Endothelial cell of umbilical vein (primary cell): ENCODE data around the gene ECPAS. TPM values are rescaled to one million over a fixed set of nuclear protein-coding genes. Genes with fewer than 3 reads are reported as not detected.

ENCODE experiments used
- BruUV-seq: library from RNA; stranded (reverse); fragments of 400-500 nt; replicated peaks from 2 replicates; lab custom pipeline; 2021; lab: Mats Ljungman, UMichigan
- CTCF ChIA-PET: fragments of 300-600, 350-600 bp; sonication (Branson Sonifier 250); formaldehyde crosslinking; loops from one replicate; lab custom pipeline; 2021; ENCODE audit warnings: antibody characterized with exemption, inconsistent platforms; lab: Charles Lee
- POLR2A ChIA-PET: fragments of 300-600, 350-600 bp; sonication (Branson Sonifier 250); formaldehyde crosslinking; loops from one replicate; lab custom pipeline; 2021; ENCODE audit warnings: antibody characterized with exemption, inconsistent platforms; lab: Charles Lee
- DNase-seq: peaks from one replicate; pipeline ENCODE4 v3.0.0-alpha.2; 2011; ENCODE audit warnings: low read depth, low spot score
- FAIRE-seq: peaks from 2 replicates; lab custom pipeline; 2011; peaks lifted over from hg19 to GRCh38; lab: Jason Lieb, UNC
- H2AFZ ChIP-seq: 2 replicates; pipeline ENCODE4 v1.6.0; 2012; ENCODE audit warnings: low read depth, low read length, control low read depth, inconsistent platforms
- H3K27ac ChIP-seq: 2 replicates; pipeline ENCODE4 v1.5.1; 2011; ENCODE audit warnings: low read depth, mild to moderate bottlenecking, control low read depth, low read length, moderate library complexity; ENCODE audit not compliant: insufficient read depth
- H3K27me3 ChIP-seq, 2 experiments: 2 replicates each; pipeline versions ENCODE4 v1.6.0 to v1.6.1; 2011; ENCODE audit warnings: low read length in 2 of 2, mixed read lengths in 1 of 2; ENCODE audit not compliant: control insufficient read depth in 2 of 2, insufficient read depth in 2 of 2
- H3K36me3 ChIP-seq, 2 experiments: 2 replicates in 1 of 2; 3 replicates in 1 of 2; pipeline ENCODE4 v1.5.1; 2011; ENCODE audit warnings: low read length in 2 of 2, mild to moderate bottlenecking in 1 of 2, moderate library complexity in 1 of 2; ENCODE audit not compliant: control insufficient read depth in 2 of 2, insufficient read depth in 2 of 2; ENCODE audit errors: extremely low read depth in 1 of 2
- H3K4me1 ChIP-seq: 3 replicates; pipeline ENCODE4 v1.5.1; 2011; ENCODE audit warnings: mild to moderate bottlenecking, low read length; ENCODE audit not compliant: control insufficient read depth, insufficient read depth; ENCODE audit errors: extremely low read depth
- H3K4me2 ChIP-seq: 2 replicates; pipeline ENCODE4 v1.6.1; 2011; ENCODE audit warnings: low read length, control low read depth, mixed read lengths; ENCODE audit not compliant: insufficient read depth
- H3K4me3 ChIP-seq, 3 experiments: fragments of 200-600 bp in 1 of 3; sonication (generic), shearing (Covaris generic) in 1 of 3; replicated peaks in 1 of 3; 2 replicates each; pipeline ENCODE4 v1.5.1; 2011 to 2016; ENCODE audit warnings: control low read depth in 3 of 3, low read length in 3 of 3, mild to moderate bottlenecking in 2 of 3, inconsistent platforms in 1 of 3, low read depth in 1 of 3, moderate library complexity in 1 of 3; ENCODE audit not compliant: insufficient read depth in 1 of 3
- H3K79me2 ChIP-seq: 2 replicates; pipeline ENCODE4 v1.6.0; 2012; ENCODE audit warnings: low read length, inconsistent platforms; ENCODE audit not compliant: control insufficient read depth, insufficient read depth
- H3K9ac ChIP-seq: replicated peaks from 2 replicates; pipeline ENCODE3; 2011; ENCODE audit warnings: low read length, control low read depth; ENCODE audit not compliant: insufficient read depth; ENCODE audit errors: extremely low read depth
- H3K9me1 ChIP-seq: replicated peaks from 3 replicates; pipeline ENCODE4 v1.6.0; 2011; ENCODE audit warnings: mild to moderate bottlenecking, low read length; ENCODE audit not compliant: control insufficient read depth, insufficient read depth; ENCODE audit errors: extremely low read depth
- H3K9me3 ChIP-seq: replicated peaks from 2 replicates; pipeline ENCODE4 v1.5.1; 2012; ENCODE audit warnings: low read length, inconsistent platforms; ENCODE audit not compliant: control insufficient read depth, insufficient read depth
- H4K20me1 ChIP-seq: replicated peaks from 2 replicates; pipeline ENCODE3; 2011; ENCODE audit warnings: mild to moderate bottlenecking, low read length; ENCODE audit not compliant: control insufficient read depth, insufficient read depth; ENCODE audit errors: extremely low read depth
- EZH2 ChIP-seq: IDR thresholded peaks from 2 replicates; pipeline ENCODE4 v1.6.1; 2012; ENCODE audit warnings: borderline replicate concordance, low read depth, mild to moderate bottlenecking, moderate library complexity, low read length, inconsistent platforms; ENCODE audit not compliant: severe bottlenecking
- FOS ChIP-seq: IDR thresholded peaks from 2 replicates; pipeline ENCODE4 v1.6.1; 2011; ENCODE audit warnings: mild to moderate bottlenecking, low read length, moderate library complexity, borderline replicate concordance; ENCODE audit not compliant: insufficient read depth
- GATA2 ChIP-seq: IDR thresholded peaks from 2 replicates; pipeline ENCODE4 v1.7.0; 2011; ENCODE audit warnings: low read depth, mild to moderate bottlenecking, moderate library complexity, mixed read lengths, low read length; ENCODE audit not compliant: insufficient read length, insufficient read depth
- JUN ChIP-seq: IDR thresholded peaks from 2 replicates; pipeline ENCODE4 v1.6.1; 2011; ENCODE audit warnings: borderline replicate concordance, low read depth; ENCODE audit not compliant: insufficient read length, insufficient read depth
- MYC ChIP-seq: IDR thresholded peaks from one replicate; pipeline ENCODE4 v1.6.1; 2011; ENCODE audit warnings: mild to moderate bottlenecking, low read depth, low read length
- POLR2A ChIP-seq: IDR thresholded peaks from 2 replicates; pipeline ENCODE4 v1.6.1; 2012; ENCODE audit warnings: low read depth, mild to moderate bottlenecking, control low read depth, low read length
- POLR2AphosphoS5 ChIP-seq: IDR thresholded peaks from 2 replicates; pipeline ENCODE4 v1.6.1; 2012; ENCODE audit warnings: low read depth, mild to moderate bottlenecking, control low read depth, low read length, moderate library complexity; ENCODE audit not compliant: insufficient read depth
- dilution Hi-C: fragments of 300-500 bp; cut with MboI; formaldehyde crosslinking; loops from one replicate; pipeline ENCODE4 v1.15.0; 2019; ENCODE audit warnings: low sequenced_read_pairs; ENCODE audit not compliant: extremely low pct_ligation_motif_present
- intact Hi-C: fragments of 100-400 bp; cut with micrococcal nuclease; formaldehyde crosslinking; loops from one replicate; pipeline ENCODE4 v1.10.0; 2022
- polyA plus RNA-seq, 4 experiments: library from polyadenylated mRNA; depleted of rRNA in 3 of 4; stranded (reverse) in 3 of 4; unstranded in 1 of 4; fragments of >200 nt; gene quantifications; 2 replicates each; pipeline versions ENCODE4 v1.2.1 to v1.2.3, GENCODE V29; 2011 to 2012; ENCODE audit warnings: missing spikeins in 1 of 4
- total RNA-seq: library from RNA; stranded (reverse); gene quantifications from 2 replicates; pipeline ENCODE4 v1.2.3, GENCODE V29; 2021
- TF ChIP-seq, protein P1 (sequence below): IDR thresholded peaks from 2 replicates; pipeline ENCODE4 v1.6.1; 2011; ENCODE audit not compliant: insufficient read depth, insufficient read length
- TF ChIP-seq, protein P2 (sequence below), 2 donors: IDR thresholded peaks; 1 replicate in 1 of 2; 2 replicates in 1 of 2; pipeline ENCODE4 v1.5.1; 2011; ENCODE audit warnings: low read length in 2 of 2, mild to moderate bottlenecking in 2 of 2, moderate library complexity in 2 of 2, control low read depth in 1 of 2, inconsistent platforms in 1 of 2, low read depth in 1 of 2; ENCODE audit not compliant: insufficient read depth in 1 of 2; ENCODE audit errors: extremely low read depth in 1 of 2

Gene ECPAS
- total and polyA plus RNA-seq, 2 donors (not counting 3 experiments of a cell fraction or from before 2014, with no cell fraction given) = 17.9 to 89.3 TPM

DNA sequence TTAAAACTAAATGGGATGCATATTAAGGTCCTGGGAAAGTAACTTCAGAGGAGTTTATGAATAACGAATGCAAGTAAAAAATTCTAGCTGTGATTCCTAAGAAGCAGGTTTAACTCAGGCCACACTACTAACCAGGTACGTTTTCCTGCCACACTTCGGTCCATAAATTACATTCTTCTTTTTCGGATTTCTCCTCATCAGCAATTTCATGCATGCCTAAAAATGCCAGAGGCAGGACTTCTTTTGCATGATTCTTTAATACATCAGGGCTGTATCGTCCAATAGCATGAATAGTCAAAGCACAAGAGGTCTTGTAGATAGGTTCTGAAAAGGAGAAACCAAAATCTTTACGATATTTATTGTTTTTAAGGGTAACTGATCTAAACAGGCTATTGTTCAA, 111.9 kb downstream of the ECPAS start:
- Histone ChIP-seq H3K9me3 (no peaks in the 10 kb centered on the region), H4K20me1 (no peaks in the 10 kb centered on the region), H3K4me1 (no peaks in the 10 kb centered on the region), H3K36me3 (peaks cover 18 to 37% of the 10 kb centered on the region in 2 experiments), H3K27me3 (no peaks in the 10 kb centered on the region), H3K4me2 (no peak overlapping the region), H2AFZ (no peak overlapping the region), H3K27ac (no peak overlapping the region), H3K4me3 (no peak overlapping the region), H3K9me1 (no peaks in the 10 kb centered on the region), H3K79me2 (no peaks in the 10 kb centered on the region), H3K9ac (no peak overlapping the region)
- DNase-seq (no peak), FAIRE-seq (no peak)
- ChIA-PET CTCF (no interaction called here), POLR2A (no interaction called here)
- TF ChIP-seq EZH2 (no peak), JUN (no peak), GATA2 (no peak), FOS (no peak), MYC (no peak), POLR2AphosphoS5 (no peak), POLR2A (no peak)
- TF ChIP-seq, protein P1, sequence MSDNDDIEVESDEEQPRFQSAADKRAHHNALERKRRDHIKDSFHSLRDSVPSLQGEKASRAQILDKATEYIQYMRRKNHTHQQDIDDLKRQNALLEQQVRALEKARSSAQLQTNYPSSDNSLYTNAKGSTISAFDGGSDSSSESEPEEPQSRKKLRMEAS = no peak
- TF ChIP-seq, protein P2, sequence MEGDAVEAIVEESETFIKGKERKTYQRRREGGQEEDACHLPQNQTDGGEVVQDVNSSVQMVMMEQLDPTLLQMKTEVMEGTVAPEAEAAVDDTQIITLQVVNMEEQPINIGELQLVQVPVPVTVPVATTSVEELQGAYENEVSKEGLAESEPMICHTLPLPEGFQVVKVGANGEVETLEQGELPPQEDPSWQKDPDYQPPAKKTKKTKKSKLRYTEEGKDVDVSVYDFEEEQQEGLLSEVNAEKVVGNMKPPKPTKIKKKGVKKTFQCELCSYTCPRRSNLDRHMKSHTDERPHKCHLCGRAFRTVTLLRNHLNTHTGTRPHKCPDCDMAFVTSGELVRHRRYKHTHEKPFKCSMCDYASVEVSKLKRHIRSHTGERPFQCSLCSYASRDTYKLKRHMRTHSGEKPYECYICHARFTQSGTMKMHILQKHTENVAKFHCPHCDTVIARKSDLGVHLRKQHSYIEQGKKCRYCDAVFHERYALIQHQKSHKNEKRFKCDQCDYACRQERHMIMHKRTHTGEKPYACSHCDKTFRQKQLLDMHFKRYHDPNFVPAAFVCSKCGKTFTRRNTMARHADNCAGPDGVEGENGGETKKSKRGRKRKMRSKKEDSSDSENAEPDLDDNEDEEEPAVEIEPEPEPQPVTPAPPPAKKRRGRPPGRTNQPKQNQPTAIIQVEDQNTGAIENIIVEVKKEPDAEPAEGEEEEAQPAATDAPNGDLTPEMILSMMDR (IDR thresholded peaks at IDR 0.05; ENCODE audit: extremely low read depth in 1 of 2, insufficient read depth in 1 of 2, low read depth in 1 of 2, low read length in 2 of 2) = no peak
- dilution Hi-C loops = no loop called here
- no TSS peak for BruUV-seq
- intact Hi-C loops = no loop called here
